Activated CD4-positive, alpha-beta memory T cell treated with anti-CD3 and anti-CD28 coated beads, Interleukin-2, amount 10 ng/mL, durations not matched to agents 7 days and 5 days (primary cell): Measurements from ENCODE around the gene PLAGL1. TPM values are rescaled to one million over a fixed set of nuclear protein-coding genes. Genes with fewer than 3 reads are reported as not detected.
"Not testable (repeated sequence)": the region's sequence is repeated elsewhere in the genome, so short reads cannot be mapped to it uniquely, and the experiment has no call there.

Experiments used
- CTCF ChIA-PET: fragments of 350-600 bp; sonication (Branson Sonifier 250); formaldehyde crosslinking; loops from one replicate; lab custom pipeline; 2021; ENCODE audit warnings: antibody characterized with exemption, inconsistent platforms; lab: Charles Lee
- POLR2A ChIA-PET: fragments of 350-600 bp; sonication (Branson Sonifier 250); formaldehyde crosslinking; loops from one replicate; lab custom pipeline; 2021; ENCODE audit warnings: antibody characterized with exemption; lab: Charles Lee
- DNase-seq: peaks from one replicate; pipeline ENCODE4 v3.0.0-alpha.2; 2020
- H3K27ac Mint-ChIP-seq: one replicate; pipeline ENCODE4 v1.8.0; 2021; ENCODE audit warnings: mild to moderate bottlenecking, mixed read lengths
- H3K27me3 Mint-ChIP-seq: one replicate; pipeline ENCODE4 v1.8.0; 2021; ENCODE audit warnings: mixed read lengths
- H3K36me3 Mint-ChIP-seq: one replicate; pipeline ENCODE4 v1.8.0; 2021; ENCODE audit warnings: low read depth, mixed read lengths
- H3K4me1 Mint-ChIP-seq: one replicate; pipeline ENCODE4 v1.8.0; 2021; ENCODE audit warnings: mixed read lengths
- H3K4me3 Mint-ChIP-seq: one replicate; pipeline ENCODE4 v1.8.0; 2021; ENCODE audit warnings: mild to moderate bottlenecking, mixed read lengths
- H3K9me3 Mint-ChIP-seq: one replicate; pipeline ENCODE4 v1.8.0; 2021; ENCODE audit warnings: mixed read lengths
- total RNA-seq, 2 experiments: library from RNA; stranded (reverse); gene quantifications; one replicate each; pipeline ENCODE4 v1.2.3, GENCODE V29; 2021

PLAGL1 gene
- total RNA-seq = 1 to 10 TPM; 5.7 to 6.3 TPM

- POLR2A ChIA-PET = no interaction called here
- Mint-ChIP-seq H3K9me3 (no peaks in the 10 kb centered on the region), H3K4me3 (peak within 1 kb of the TSS; percentile 62), H3K27me3 (peaks cover 30% of the 10 kb centered on the region), H3K4me1 (peaks cover 13% of the 10 kb centered on the region), H3K27ac (no peak within 1 kb of the TSS), H3K36me3 (no peaks in the 10 kb centered on the region)
- CTCF ChIA-PET = interaction anchor here (0.8 to 2.3 kb wide), 4 partner anchors 67 to 433 kb away, joined by 3 to 6 read pairs (median 4); no protein-coding TSS in a partner anchor
- DNase-seq = peak; percentile 21
These were observed at the start of gene PLAGL1 for GRCh38 chr6:144008120-144008811. PLAGL1 (minus strand) TSS chr6:144008259; CDS start chr6:143948136, 60,123 bp downstream.

GRCh38 chr6:144055121-144055931 lies 47.3 kb upstream of the PLAGL1 start:
- ChIA-PET POLR2A (interaction anchor here (1.1 to 3.8 kb wide), 10 partner anchors 10 to 544 kb away, joined by 3 to 116 read pairs (median 6); partner anchors contain the start of genes FUCA2, LTV1, SF3B5 and STX11), CTCF (interaction anchor here (0.7 to 2.5 kb wide), 6 partner anchors 9 to 163 kb away, joined by 3 to 27 read pairs (median 4); no protein-coding TSS in a partner anchor)
- Mint-ChIP-seq H3K36me3 (peaks cover 6% of the 10 kb centered on the region), H3K4me3 (peak overlapping the region; percentile 69), H3K9me3 (no peaks in the 10 kb centered on the region), H3K4me1 (peaks cover 32% of the 10 kb centered on the region), H3K27ac (peak overlapping the region; percentile 82), H3K27me3 (no peaks in the 10 kb centered on the region)
- DNase-seq = peak; percentile 64

GRCh38 chr6:144053601-144054000 lies 45.5 kb upstream of the PLAGL1 start:
- H3K9me3 Mint-ChIP-seq = peaks cover 7% of the 10 kb centered on the region
- ChIA-PET CTCF (interaction anchor here (2.5 kb wide), 1 partner anchor 11 kb away, joined by 27 read pairs; no protein-coding TSS in a partner anchor), POLR2A (interaction anchor here (1.0 to 3.8 kb wide), 3 partner anchors 12 to 97 kb away, joined by 4 to 116 read pairs (median 13); partner anchors contain the start of genes SF3B5 and STX11)
- H3K4me3 Mint-ChIP-seq = no peak overlapping the region
- H3K27ac Mint-ChIP-seq = no peak overlapping the region
- H3K27me3 Mint-ChIP-seq = no peaks in the 10 kb centered on the region
- no peak for DNase-seq
- peaks cover 32% of the 10 kb centered on the region for H3K4me1 Mint-ChIP-seq
- H3K36me3 Mint-ChIP-seq = peaks cover 12% of the 10 kb centered on the region

DNA sequence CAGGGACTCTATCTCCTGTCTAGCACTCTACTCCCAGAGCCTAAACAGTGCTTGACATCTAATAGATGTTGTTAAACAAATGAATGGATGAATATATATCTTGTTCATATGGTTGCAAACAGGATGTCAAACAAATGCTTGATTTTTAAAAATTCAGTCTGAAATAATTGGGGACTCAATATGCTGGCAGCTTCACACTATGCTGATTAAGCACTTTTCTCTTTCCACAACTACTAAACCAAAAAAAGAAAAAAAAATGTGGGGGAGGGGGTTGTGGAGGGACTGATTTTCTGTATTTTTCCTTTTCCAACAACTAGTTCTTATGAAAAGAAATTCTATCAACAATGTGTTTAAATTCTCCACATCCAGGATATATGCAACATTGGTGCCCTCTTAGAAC lies 44.4 kb upstream of the PLAGL1 start:
- H3K27me3 Mint-ChIP-seq = no peaks in the 10 kb centered on the region
- H3K4me3 Mint-ChIP-seq = no peak overlapping the region
- peaks cover 12% of the 10 kb centered on the region for H3K36me3 Mint-ChIP-seq
- no peak for DNase-seq
- H3K27ac Mint-ChIP-seq = no peak overlapping the region
- ChIA-PET CTCF (no interaction called here), POLR2A (no interaction called here)
- H3K9me3 Mint-ChIP-seq = peaks cover 16% of the 10 kb centered on the region
- peaks cover 32% of the 10 kb centered on the region for H3K4me1 Mint-ChIP-seq

DNA sequence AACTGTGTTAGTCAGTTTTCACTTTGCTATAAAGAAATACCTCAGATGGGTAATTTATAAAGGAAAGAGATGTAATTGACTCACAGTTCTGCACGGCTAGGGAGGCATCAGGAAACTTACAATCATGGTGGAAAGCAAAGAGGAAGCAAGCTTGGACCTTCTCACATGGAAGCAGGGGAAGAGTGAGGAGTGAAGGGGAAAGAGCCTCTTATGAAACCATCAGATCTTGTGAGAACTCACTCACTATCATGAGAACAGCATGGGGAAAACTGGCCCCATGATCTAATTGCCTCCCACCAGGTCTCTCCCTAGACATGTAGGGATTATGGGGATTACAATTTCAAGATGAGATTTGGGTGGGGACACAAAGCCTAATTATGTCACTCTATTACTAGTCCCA lies 41.3 kb upstream of the PLAGL1 start:
- CTCF ChIA-PET = no interaction called here
- peaks cover 13% of the 10 kb centered on the region for H3K4me1 Mint-ChIP-seq
- DNase-seq = no peak
- H3K9me3 Mint-ChIP-seq = peaks cover 16% of the 10 kb centered on the region
- H3K36me3 Mint-ChIP-seq = peaks cover 12% of the 10 kb centered on the region
- POLR2A ChIA-PET = interaction anchor here (1.0 kb wide), 1 partner anchor 15 kb away, joined by 3 read pairs; no protein-coding TSS in a partner anchor
- H3K27me3 Mint-ChIP-seq = no peaks in the 10 kb centered on the region
- H3K4me3 Mint-ChIP-seq = no peak overlapping the region
- no peak overlapping the region for H3K27ac Mint-ChIP-seq

- ChIA-PET POLR2A (interaction anchor here (1.2 kb wide), 1 partner anchor 16 kb away, joined by 3 read pairs; no protein-coding TSS in a partner anchor), CTCF (no interaction called here)
- Mint-ChIP-seq H3K36me3 (peaks cover 10% of the 10 kb centered on the region), H3K9me3 (peaks cover 16% of the 10 kb centered on the region), H3K27ac (no peak overlapping the region), H3K4me1 (peaks cover under 1% of the 10 kb centered on the region), H3K4me3 (no peak overlapping the region), H3K27me3 (no peaks in the 10 kb centered on the region)
- no peak for DNase-seq
These were observed 39.6 kb upstream of the PLAGL1 start for GRCh38 chr6:144047688-144048087.

DNA sequence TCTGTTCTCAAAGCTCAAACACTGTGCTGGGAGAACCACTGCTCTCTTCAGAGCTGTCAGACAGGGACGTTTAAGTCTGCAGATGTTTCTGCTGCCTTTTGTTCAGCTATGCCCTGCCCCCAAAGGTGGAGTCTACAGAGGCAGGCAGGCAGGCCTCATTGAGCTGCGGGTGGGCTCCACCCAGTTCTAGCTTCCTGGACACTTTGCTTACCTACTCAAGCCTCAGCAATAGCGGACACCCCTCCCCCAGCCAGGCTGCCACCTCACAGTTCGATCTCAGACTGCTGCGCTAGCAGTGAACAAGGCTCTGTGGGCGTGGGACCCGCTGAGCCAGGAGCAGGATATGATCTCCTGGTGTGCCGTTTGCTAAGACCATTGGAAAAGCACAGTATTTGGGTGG lies 38.6 kb upstream of the PLAGL1 start:
- CTCF ChIA-PET = interaction anchor here (1.4 kb wide), 1 partner anchor 106 kb away, joined by 6 read pairs; no protein-coding TSS in a partner anchor
- H3K4me1 Mint-ChIP-seq, H3K27ac Mint-ChIP-seq, POLR2A ChIA-PET, DNase-seq, H3K27me3 Mint-ChIP-seq, H3K4me3 Mint-ChIP-seq: not testable (repeated sequence)
- Mint-ChIP-seq H3K36me3 (peaks cover 10% of the 10 kb centered on the region), H3K9me3 (peaks cover 16% of the 10 kb centered on the region)

DNA sequence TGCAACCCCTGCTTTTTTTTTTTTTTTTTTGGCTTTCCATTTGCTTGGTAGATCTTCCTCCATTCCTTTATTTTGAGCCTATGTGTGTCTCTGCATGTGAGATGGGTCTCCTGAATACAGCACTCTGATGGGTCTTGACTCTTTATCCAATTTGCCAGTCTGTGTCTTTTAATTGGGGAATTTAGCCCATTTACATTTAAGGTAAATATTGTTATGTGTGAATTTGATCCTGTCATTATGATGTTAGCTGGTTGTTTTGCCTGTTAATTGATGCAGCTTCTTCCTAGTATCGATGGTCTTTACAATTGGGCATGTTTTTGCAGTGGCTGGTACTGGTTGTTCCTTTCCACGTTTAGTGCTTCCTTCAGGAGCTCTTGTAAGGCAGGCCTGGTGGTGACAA lies 36.9 kb upstream of the PLAGL1 start:
- H3K27me3 Mint-ChIP-seq, H3K4me3 Mint-ChIP-seq, DNase-seq, CTCF ChIA-PET, H3K4me1 Mint-ChIP-seq, POLR2A ChIA-PET, H3K27ac Mint-ChIP-seq, H3K36me3 Mint-ChIP-seq: not testable (repeated sequence)
- H3K9me3 Mint-ChIP-seq = peaks cover 16% of the 10 kb centered on the region

DNA sequence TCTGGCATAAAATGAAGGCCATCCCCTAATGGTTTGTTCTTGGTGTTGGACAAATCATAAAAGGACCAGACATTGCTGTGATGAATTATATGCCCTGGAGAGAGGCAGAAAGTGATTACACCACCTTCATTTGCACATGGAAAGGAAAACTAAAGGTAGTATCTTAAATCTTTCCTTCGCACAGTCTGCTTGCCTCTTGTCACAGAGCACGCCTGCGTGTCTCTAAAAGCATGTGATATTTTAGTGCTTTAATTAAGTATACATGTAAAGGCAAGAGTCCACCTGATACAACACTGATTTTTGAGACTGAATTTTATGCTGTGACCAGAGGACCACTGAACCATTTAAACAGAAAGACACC lies 28.8 kb upstream of the PLAGL1 start:
- Mint-ChIP-seq H3K36me3 (peaks cover 4% of the 10 kb centered on the region), H3K4me1 (peaks cover 16% of the 10 kb centered on the region), H3K4me3 (no peak overlapping the region), H3K27ac (no peak overlapping the region), H3K9me3 (no peaks in the 10 kb centered on the region), H3K27me3 (no peaks in the 10 kb centered on the region)
- POLR2A ChIA-PET = interaction anchor here (1.9 kb wide), 1 partner anchor 18 kb away, joined by 6 read pairs; no protein-coding TSS in a partner anchor
- DNase-seq = no peak
- CTCF ChIA-PET = interaction anchor here (1.0 to 1.3 kb wide), 3 partner anchors 8 to 97 kb away, joined by 3 to 13 read pairs (median 3); no protein-coding TSS in a partner anchor

GRCh38 chr6:144036064-144036834 lies 28.2 kb upstream of the PLAGL1 start:
- Mint-ChIP-seq H3K27ac (no peak overlapping the region), H3K4me1 (peaks cover 16% of the 10 kb centered on the region), H3K36me3 (peaks cover 4% of the 10 kb centered on the region), H3K27me3 (no peaks in the 10 kb centered on the region), H3K4me3 (no peak overlapping the region), H3K9me3 (no peaks in the 10 kb centered on the region)
- no peak for DNase-seq
- POLR2A ChIA-PET = interaction anchor here (1.9 kb wide), 1 partner anchor 19 kb away, joined by 6 read pairs; no protein-coding TSS in a partner anchor
- CTCF ChIA-PET = interaction anchor here (1.0 to 1.3 kb wide), 3 partner anchors 8 to 96 kb away, joined by 3 to 13 read pairs (median 3); no protein-coding TSS in a partner anchor

DNA sequence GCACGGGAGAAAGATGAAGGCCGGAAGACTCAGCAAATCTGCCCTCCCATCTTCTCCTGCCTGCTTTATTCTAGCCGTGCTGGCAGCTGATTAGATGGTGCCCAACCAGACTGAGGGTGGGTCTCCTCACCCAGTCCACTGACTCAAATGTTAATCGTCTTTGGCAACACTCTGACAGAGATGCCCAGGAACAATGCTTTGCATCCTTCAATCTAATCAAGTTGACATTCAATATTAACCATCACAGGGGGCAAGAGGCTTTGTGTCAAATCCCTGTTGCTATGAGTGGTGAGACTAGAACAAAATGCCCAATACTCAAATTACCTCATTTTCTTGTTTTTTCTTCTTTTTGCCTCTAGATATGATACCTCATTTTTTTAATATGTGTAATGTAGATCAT lies 27.4 kb upstream of the PLAGL1 start:
- Mint-ChIP-seq H3K4me1 (peaks cover 16% of the 10 kb centered on the region), H3K4me3 (no peak overlapping the region), H3K27ac (no peak overlapping the region), H3K27me3 (no peaks in the 10 kb centered on the region), H3K9me3 (no peaks in the 10 kb centered on the region), H3K36me3 (peaks cover 4% of the 10 kb centered on the region)
- DNase-seq = no peak
- CTCF ChIA-PET = interaction anchor here (1.3 to 1.8 kb wide), 2 partner anchors 14 to 96 kb away, joined by 4 to 13 read pairs; no protein-coding TSS in a partner anchor
- POLR2A ChIA-PET = interaction anchor here (1.9 kb wide), 1 partner anchor 20 kb away, joined by 6 read pairs; no protein-coding TSS in a partner anchor
